ENCODE data around the gene LCE3D. TPM values are rescaled to one million over a fixed set of nuclear protein-coding genes. Genes with fewer than 3 reads are reported as not detected.
"Not testable (repeated sequence)": the region's sequence is repeated elsewhere in the genome, so short reads cannot be mapped to it uniquely, and the experiment has no call there.

The LCE3D gene
- polyA plus RNA-seq (ENCODE audit: insufficient read length), result not detected

- no peak for DNase-seq (ENCODE audit: low read depth)
These were observed at the start of gene LCE3D for GRCh38 chr1:152580433-152580832. LCE3D (minus strand) TSS chr1:152580516; CDS start chr1:152579936, 580 bp downstream.

- DNase-seq (ENCODE audit: low read depth), result no peak
These were observed 46.4 kb upstream of the LCE3D start for GRCh38 chr1:152626744-152627143.

GRCh38 chr1:152623203-152623844, 43.0 kb upstream of the LCE3D start:
- DNase-seq (ENCODE audit: low read depth), result no peak

- DNase-seq (ENCODE audit: low read depth), result no peak
These were observed 42.5 kb upstream of the LCE3D start, which contains the start of gene LCE3A for GRCh38 chr1:152622803-152623202. LCE3A (minus strand) TSS chr1:152623103; CDS start chr1:152623103, 0 bp downstream.

- DNase-seq (ENCODE audit: low read depth), result no peak
These were observed 41.7 kb upstream of the LCE3D start for GRCh38 chr1:152621993-152622392.

GRCh38 chr1:152613511-152613910, 33.2 kb upstream of the LCE3D start, which contains the start of gene LCE3B:
LCE3B (plus strand) TSS chr1:152613811; CDS start chr1:152613811, 0 bp downstream.
- no peak for DNase-seq (ENCODE audit: low read depth)

- DNase-seq (ENCODE audit: low read depth), result no peak
These were observed 19.6 kb upstream of the LCE3D start, which contains the start of gene LCE3C for GRCh38 chr1:152599934-152600333. LCE3C (plus strand) TSS chr1:152600234; CDS start chr1:152600732, 498 bp downstream.

GRCh38 chr1:152596986-152597385, 16.7 kb upstream of the LCE3D start:
- no peak for DNase-seq (ENCODE audit: low read depth)

GRCh38 chr1:152585586-152585985, 5.3 kb upstream of the LCE3D start:
- no peak for DNase-seq (ENCODE audit: low read depth)

- no peak for DNase-seq (ENCODE audit: low read depth)
These were observed 2.3 kb upstream of the LCE3D start for GRCh38 chr1:152582647-152583046.

- not testable (repeated sequence) for DNase-seq (ENCODE audit: low read depth)
These were observed 790 bp downstream of the LCE3D start for GRCh38 chr1:152579526-152579925.

- no peak for DNase-seq (ENCODE audit: low read depth)
These were observed 3.1 kb downstream of the LCE3D start for GRCh38 chr1:152577168-152577567.

GRCh38 chr1:152566681-152567080, 13.6 kb downstream of the LCE3D start, which contains the start of gene LCE3E:
LCE3E (minus strand) TSS chr1:152566780; CDS start chr1:152566208, 572 bp downstream.
- no peak for DNase-seq (ENCODE audit: low read depth)

- no peak for DNase-seq (ENCODE audit: low read depth)
These were observed 14.6 kb downstream of the LCE3D start for GRCh38 chr1:152565535-152566215.

GRCh38 chr1:152565115-152565514, 15.2 kb downstream of the LCE3D start:
- no peak for DNase-seq (ENCODE audit: low read depth)

- DNase-seq (ENCODE audit: low read depth), result not testable (repeated sequence)
These were observed 32.0 kb downstream of the LCE3D start for GRCh38 chr1:152548358-152548757.

GRCh38 chr1:152546704-152547103, 33.6 kb downstream of the LCE3D start:
- no peak for DNase-seq (ENCODE audit: low read depth)

GRCh38 chr1:152543820-152544219, 36.5 kb downstream of the LCE3D start:
- DNase-seq (ENCODE audit: low read depth), result no peak

- no peak for DNase-seq (ENCODE audit: low read depth)
These were observed 40.4 kb downstream of the LCE3D start for GRCh38 chr1:152539901-152540300.

- no peak for DNase-seq (ENCODE audit: low read depth)
These were observed 42.8 kb downstream of the LCE3D start for GRCh38 chr1:152537496-152537895.

GRCh38 chr1:152535774-152536173, 44.5 kb downstream of the LCE3D start:
- DNase-seq (ENCODE audit: low read depth), result no peak

GRCh38 chr1:152533327-152533938, 46.9 kb downstream of the LCE3D start:
- DNase-seq (ENCODE audit: low read depth), result no peak
